ENCODE measurements around the gene WAC.
A peak's percentile ranks its signal among the peaks of the same experiment; 100 is the strongest.
"Not testable (repeated sequence)": the region's sequence is repeated elsewhere in the genome, so short reads cannot be mapped to it uniquely, and the experiment has no call there.

WAC gene

GRCh38 chr10:28532337-28533185, at the start of gene WAC:
WAC (plus strand) TSS chr10:28533118; CDS start chr10:28533580, 462 bp downstream.
- DNase-seq (ENCODE audit: low spot score), result peak; percentile 96

GRCh38 chr10:28489206-28489605, 43.7 kb upstream of the WAC start:
- DNase-seq (ENCODE audit: low spot score), result no peak

GRCh38 chr10:28490256-28490865, 42.6 kb upstream of the WAC start:
- DNase-seq (ENCODE audit: low spot score), result not testable (repeated sequence)

- DNase-seq (ENCODE audit: low spot score), result no peak
Observed at GRCh38 chr10:28492116-28492920, 40.6 kb upstream of the WAC start.

- no peak for DNase-seq (ENCODE audit: low spot score)
Observed at GRCh38 chr10:28494420-28494819, 38.5 kb upstream of the WAC start.

- no peak for DNase-seq (ENCODE audit: low spot score)
Observed at GRCh38 chr10:28495084-28495483, 37.8 kb upstream of the WAC start.

GRCh38 chr10:28496017-28496416, 36.9 kb upstream of the WAC start:
- DNase-seq (ENCODE audit: low spot score), result no peak

- DNase-seq (ENCODE audit: low spot score), result no peak
Observed at GRCh38 chr10:28496481-28496961, 36.4 kb upstream of the WAC start.

GRCh38 chr10:28497313-28498126, 35.4 kb upstream of the WAC start:
- DNase-seq (ENCODE audit: low spot score), result no peak

- not testable (repeated sequence) for DNase-seq (ENCODE audit: low spot score)
Observed at GRCh38 chr10:28500203-28500602, 32.7 kb upstream of the WAC start.

- no peak for DNase-seq (ENCODE audit: low spot score)
Observed at GRCh38 chr10:28503114-28503513, 29.8 kb upstream of the WAC start.

- no peak for DNase-seq (ENCODE audit: low spot score)
Observed at GRCh38 chr10:28505359-28505959, 27.5 kb upstream of the WAC start.

GRCh38 chr10:28508304-28508925, 24.5 kb upstream of the WAC start:
- DNase-seq (ENCODE audit: low spot score), result no peak

GRCh38 chr10:28509286-28509685, 23.6 kb upstream of the WAC start:
- DNase-seq (ENCODE audit: low spot score), result no peak

- no peak for DNase-seq (ENCODE audit: low spot score)
Observed at GRCh38 chr10:28514648-28515047, 18.3 kb upstream of the WAC start.

- no peak for DNase-seq (ENCODE audit: low spot score)
Observed at GRCh38 chr10:28520346-28520745, 12.6 kb upstream of the WAC start.

GRCh38 chr10:28520828-28521227, 12.1 kb upstream of the WAC start:
- DNase-seq (ENCODE audit: low spot score), result not testable (repeated sequence)

GRCh38 chr10:28521961-28522360, 11.0 kb upstream of the WAC start:
- DNase-seq (ENCODE audit: low spot score), result not testable (repeated sequence)

GRCh38 chr10:28523725-28524252, 9.1 kb upstream of the WAC start:
- no peak for DNase-seq (ENCODE audit: low spot score)

- no peak for DNase-seq (ENCODE audit: low spot score)
Observed at GRCh38 chr10:28530751-28531150, 2.2 kb upstream of the WAC start.

GRCh38 chr10:28533186-28533564, 257 bp downstream of the WAC start:
- DNase-seq (ENCODE audit: low spot score), result no peak

Data from CD4-positive, alpha-beta T cell treated with Interleukin-15 for 4 hours (primary cell).